GM21619 (cell line): ENCODE results near the gene CATSPERZ.

Experiments
- ATAC-seq: cut with Tn5 transposase; IDR thresholded peaks from one replicate; pipeline ENCODE4 v1.9.1; 2021; ENCODE audit not compliant: unreplicated experiment

The CATSPERZ gene, protein sequence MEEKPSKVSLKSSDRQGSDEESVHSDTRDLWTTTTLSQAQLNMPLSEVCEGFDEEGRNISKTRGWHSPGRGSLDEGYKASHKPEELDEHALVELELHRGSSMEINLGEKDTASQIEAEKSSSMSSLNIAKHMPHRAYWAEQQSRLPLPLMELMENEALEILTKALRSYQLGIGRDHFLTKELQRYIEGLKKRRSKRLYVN

DNA sequence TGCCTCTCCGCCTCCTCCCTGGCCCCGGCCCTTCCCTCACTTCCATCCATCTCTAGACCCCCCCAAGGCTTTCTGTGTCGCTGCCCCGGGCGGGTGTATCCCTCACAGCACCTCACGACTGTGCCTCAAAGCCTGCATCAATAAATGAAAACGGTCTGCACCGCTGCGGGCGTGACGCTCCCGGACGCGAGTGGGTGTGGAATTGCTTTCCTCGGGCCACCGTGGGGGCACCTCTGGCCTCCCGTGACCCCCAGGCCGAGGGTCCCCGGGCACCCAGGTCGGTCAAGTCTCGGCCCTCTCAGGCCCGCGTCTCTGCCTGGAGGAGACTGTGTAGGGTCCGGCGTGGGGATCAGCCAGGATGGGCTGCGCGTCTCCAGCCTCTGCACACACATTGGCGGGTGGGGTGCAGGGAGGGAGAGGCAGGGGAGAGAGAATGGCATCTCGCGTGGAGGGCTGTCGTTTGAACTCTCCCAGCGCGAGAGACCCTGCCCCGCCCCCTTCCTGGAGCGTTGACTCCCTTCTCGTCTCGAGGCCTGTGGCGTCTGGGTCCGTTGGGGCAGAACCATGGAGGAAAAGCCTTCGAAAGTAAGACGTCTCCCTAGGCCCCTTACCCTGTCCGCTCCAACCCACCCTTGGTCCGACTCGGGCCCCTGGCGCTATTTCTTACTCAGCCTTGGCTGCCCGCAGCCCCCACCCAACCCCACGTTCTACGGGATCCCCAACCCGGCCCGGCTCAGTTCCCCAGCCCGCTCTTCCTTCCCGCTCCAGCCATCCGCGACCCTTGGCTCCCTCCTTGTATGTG, at the start of gene CATSPERZ:
TSS of gene CATSPERZ (plus strand) at position 512 of the 802 bp plus-strand sequence. CDS start at position 565, 53 bp downstream.
- no peak for ATAC-seq

DNA sequence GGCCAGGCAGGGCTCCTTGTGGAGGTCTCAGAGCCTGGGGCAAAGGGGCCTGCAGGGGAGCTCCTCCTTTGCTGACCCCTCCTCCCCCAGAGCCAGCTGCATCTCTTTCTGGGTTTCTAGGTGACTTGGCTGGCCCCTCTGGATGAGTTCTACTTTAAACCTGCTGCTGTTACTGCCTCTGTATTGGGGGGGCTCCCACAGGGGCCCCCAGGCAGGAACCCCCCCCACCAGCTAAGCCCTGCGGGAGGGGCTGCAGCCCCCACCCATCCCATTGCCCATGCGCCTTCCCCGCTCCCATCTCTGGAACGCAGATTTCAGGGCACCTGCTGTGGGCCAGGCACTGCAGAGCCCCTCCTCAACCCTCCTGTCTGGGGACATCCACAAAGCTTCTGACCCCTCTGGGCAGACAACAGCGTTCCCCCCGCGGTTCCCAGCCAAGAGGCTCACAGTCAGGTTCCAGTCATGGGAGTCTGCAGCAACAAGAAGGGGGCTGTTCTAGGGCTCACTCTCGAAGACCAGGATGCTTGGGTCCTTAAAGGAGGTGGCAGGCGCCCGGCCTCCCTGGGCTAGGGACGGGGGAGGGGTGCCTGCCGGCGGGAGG, 49.6 kb upstream of the CATSPERZ start:
- ATAC-seq: no peak

DNA sequence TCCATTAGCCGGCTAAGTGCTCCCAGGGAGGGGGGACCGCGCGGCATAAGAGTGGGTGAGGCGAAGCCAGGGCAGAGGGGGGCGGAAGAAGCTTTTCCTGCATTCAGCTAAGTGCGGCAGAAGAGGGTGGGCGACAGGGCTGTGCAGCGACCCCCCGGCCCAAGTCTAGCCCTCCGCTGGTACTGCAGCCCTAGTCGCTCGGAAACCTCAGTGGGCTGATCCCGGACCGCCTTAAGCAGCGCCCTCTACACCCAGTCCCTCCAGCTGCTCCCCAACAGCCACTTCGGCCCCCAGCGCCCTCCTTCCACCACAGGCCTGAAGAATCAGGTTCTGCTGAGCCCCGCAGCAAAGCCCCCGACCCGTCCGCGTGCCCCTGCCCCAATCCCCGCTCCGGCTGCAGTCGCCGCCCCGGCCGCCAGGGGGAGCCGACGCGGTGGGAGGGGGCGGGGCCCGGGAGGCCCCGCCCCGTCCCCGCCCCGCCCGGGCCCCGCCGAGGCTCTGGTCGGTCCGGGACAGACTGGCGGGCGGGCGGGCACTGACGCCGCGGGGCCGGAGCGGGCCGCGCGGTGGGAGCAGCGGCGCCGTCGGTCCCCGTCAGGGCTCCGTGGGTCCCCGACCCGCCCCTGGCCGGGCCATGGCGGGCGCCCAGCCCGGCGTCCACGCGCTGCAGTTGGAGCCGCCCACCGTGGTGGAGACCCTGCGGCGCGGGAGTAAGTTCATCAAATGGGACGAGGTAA, 49.0 kb upstream of the CATSPERZ start, which contains the start of gene PLCB3:
TSS of gene PLCB3 (plus strand) at position 515 of the 737 bp plus-strand sequence. CDS start at position 635, 120 bp downstream.
- ATAC-seq: peak; percentile 32

DNA sequence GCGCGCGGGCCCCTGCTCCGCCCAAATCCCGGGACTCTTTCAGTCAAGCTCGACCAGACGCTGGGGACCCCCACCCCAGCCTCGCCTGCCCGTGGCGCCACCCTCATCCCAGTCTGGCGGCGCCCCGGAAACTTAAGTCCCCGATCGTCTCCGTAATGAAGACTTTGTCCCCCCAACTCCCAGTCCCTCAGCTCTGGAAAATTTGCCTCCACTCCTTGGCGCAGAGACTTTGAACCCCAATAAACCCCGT, 48.5 kb upstream of the CATSPERZ start:
- ATAC-seq: no peak

DNA sequence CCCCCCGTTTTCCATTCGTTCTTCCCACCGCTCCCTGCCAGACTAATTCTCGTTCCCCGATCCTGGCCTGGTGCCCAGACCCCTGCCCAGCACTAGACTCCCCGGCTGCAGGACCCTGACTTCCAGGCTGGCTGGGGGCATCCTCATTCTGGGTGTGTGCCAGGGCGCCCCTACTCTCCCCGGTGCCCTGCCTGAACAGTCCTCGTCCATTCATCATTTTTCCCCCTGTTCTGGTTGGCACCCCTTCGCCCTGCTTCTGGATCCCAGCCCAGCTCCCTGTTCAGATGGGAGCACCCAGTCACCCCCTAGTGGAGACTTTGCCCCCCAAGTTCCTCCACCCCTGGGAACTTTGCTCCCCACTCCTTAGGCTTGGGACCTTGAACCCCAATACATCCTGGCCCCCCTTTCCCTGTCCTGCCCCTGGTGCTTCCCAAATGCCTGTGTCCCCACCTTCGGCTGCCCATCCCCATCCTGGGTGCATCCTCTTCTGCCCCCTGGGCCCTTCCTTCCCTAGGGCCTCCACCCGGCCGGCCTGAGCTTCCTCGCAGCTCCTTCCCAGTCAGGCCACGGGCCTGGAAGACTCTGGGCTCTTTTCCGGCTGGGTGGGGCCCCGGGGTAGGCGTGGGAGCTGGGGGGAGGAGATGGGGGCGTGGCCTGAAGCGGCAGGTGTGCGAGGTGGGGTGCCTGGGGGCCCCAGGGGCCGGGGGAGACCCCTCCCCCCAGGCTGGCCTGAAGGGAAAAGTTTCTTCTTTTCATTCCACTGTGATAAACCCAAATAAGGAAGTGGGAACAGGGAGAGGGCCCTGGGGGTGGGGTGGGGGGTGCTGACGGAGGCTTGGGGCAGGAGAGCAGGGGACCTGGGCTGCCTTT, 47.9 kb upstream of the CATSPERZ start:
- ATAC-seq: no peak

DNA sequence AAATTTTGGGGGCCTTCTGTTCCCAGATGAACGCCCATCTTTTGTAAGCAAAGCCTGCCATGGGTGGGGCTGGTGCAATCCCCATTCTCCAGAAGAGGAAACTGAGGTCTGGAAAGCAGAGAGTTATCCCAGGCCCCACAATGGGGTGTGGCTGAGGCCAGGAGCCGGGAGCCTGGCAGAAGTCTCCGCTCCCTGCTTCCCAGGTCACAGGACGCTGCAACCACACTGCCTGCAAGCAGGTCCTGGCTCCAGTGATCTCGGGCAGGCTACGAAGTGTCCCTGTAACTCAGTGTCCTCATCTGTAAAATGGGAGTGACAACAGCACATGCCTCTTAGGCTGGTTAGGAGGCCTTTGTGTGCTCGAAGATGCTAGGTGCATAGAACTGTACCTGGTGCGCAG, 47.1 kb upstream of the CATSPERZ start:
- ATAC-seq: no peak

DNA sequence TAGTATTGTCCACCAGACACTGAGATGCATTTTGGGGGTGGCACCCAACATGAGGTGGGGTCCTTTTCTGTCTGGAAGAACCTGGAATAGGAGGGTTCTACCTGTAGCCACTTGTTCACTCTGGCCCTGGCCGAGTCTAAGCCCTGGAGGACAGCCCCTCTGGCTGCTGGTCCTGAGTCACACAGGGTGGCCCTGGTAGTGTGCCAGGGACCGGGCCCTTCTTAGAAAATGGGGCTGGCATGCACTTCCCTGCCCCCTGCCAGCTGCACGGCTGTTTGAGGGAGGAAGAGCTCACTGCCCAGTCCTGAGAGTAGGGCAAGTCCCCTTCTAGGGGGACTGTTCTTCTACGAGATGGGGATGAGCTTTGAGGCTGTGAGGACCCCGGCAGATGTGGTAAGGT, 46.7 kb upstream of the CATSPERZ start:
- no peak for ATAC-seq

DNA sequence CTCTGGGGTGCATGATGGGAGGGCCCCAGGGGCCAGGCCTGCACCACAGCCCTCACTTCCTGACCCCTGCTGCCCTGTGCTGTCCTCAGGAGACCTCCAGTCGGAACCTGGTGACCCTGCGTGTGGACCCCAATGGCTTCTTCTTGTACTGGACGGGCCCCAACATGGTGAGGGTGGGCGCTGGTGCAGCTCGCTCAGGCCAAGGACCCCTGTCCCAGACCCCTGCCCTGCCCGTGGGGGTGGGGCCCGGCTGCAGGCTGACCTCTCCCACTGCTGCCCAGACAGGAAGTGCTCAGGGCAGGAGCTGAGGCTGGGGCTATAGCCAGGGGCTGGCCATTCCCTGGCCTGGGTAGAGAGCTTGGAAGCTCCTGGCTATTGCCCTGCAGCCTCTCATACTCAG, 45.8 kb upstream of the CATSPERZ start:
- ATAC-seq: no peak

DNA sequence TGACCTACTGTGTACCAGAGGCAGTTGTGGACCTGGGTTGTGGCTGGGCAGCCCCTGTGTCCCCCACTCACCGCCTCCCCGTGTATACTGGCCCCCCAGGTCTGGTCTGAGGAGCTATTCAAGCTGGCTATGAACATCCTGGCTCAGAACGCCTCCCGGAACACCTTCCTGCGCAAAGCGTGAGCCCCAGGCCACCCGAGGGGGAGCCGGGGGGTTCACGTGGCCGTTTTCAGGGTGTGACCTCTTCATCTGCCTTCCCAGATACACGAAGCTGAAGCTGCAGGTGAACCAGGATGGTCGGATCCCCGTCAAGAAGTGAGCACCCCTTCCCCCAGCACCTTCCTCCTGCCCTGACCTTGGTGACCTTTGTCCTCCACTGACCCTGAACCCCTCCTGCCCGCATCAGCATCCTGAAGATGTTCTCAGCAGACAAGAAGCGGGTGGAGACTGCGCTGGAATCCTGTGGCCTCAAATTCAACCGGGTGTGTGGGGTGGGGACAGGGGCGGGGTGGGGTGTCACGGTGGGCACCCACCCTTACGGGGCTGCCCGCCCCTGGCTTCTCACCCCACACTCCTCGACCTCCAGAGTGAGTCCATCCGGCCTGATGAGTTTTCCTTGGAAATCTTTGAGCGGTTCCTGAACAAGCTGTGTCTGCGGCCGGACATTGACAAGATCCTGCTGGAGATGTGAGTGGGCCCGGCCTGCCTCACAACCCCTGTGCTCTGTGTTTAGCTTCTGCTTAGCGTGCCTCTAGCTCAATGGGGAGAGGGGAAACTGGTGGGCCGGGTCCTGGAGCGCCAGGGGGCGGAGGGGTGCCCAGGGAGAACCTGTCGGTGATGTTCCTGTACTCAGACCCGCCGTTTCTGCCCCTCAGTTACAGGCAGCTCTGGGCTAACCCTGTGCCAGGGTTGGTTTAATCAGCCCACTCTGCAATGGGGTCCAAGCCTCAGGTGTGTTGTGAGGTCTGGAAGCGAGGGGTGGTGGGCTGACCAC, 44.7 kb upstream of the CATSPERZ start:
- no peak for ATAC-seq

DNA sequence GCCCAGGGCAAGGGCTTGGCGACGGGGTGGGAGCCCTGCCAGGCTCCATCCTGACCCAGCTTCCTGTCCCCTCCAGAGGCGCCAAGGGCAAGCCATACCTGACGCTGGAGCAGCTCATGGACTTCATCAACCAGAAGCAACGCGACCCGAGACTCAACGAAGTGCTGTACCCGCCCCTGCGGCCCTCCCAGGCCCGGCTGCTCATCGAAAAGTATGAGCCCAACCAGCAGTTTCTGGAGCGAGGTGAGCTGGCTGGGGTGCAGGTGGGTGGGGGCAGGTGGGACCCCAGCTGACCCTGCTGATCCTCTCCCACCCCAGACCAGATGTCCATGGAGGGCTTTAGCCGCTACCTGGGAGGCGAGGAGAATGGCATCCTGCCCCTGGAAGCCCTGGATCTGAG, 43.9 kb upstream of the CATSPERZ start:
- ATAC-seq: no peak

DNA sequence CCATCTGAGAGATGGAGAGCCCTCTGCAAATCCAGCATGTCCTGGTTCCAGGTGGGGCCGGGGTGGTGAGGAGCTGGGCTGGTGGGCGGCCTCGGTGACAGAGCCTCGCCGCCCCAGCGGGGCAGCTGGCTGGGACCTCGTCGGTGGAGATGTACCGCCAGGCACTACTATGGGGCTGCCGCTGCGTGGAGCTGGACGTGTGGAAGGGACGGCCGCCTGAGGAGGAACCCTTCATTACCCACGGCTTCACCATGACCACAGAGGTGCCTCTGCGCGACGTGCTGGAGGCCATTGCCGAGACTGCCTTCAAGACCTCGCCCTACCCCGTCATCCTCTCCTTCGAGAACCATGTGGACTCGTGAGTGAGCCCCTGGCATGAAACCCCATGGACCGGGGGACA, 41.8 kb upstream of the CATSPERZ start:
- ATAC-seq: no peak

DNA sequence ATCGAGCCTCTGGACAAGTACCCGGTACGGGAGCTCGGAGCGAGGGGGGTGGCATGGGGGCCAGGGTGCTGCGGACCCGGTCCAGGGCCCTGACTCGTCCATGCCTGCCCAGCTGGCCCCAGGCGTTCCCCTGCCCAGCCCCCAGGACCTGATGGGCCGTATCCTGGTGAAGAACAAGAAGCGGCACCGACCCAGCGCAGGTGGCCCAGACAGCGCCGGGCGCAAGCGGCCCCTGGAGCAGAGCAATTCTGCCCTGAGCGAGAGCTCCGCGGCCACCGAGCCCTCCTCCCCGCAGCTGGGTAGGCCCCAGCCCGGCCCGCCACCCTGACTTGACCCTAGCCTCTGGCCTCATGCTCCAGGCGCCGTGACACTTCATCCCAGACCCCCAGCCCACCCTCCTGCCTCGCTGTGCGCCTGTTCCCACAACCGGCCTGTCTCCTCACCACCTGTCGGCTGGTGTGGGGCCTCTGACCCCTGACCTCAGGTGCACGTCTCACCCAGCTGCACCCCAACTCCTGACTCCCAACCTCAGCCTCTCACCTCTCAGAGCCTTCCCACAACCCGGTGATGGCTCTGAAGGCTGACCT, 41.1 kb upstream of the CATSPERZ start:
- ATAC-seq: no peak

DNA sequence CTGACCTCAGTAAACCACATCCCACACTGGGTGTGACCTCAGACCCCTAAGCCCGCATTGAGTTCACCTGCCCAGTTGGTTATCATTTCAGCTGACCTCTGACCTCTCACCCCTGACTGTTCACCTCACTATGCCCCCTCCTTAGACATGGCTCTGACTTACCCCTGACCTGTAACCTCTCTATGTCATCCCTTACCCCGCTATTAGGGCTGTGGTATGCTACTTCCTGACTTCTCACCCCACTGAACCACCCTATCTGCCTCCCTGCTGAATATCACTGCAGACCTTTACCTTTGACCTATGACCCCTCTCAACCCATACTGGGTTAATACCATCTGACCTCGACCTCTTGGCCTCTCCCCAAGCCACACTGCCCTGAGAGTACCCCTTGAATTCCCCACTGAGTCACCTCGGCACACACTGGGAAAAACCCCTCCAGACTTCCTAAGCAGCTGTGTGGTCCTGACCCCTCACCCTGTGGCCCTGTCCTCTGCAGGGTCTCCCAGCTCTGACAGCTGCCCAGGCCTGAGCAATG, 40.6 kb upstream of the CATSPERZ start:
- no peak for ATAC-seq

DNA sequence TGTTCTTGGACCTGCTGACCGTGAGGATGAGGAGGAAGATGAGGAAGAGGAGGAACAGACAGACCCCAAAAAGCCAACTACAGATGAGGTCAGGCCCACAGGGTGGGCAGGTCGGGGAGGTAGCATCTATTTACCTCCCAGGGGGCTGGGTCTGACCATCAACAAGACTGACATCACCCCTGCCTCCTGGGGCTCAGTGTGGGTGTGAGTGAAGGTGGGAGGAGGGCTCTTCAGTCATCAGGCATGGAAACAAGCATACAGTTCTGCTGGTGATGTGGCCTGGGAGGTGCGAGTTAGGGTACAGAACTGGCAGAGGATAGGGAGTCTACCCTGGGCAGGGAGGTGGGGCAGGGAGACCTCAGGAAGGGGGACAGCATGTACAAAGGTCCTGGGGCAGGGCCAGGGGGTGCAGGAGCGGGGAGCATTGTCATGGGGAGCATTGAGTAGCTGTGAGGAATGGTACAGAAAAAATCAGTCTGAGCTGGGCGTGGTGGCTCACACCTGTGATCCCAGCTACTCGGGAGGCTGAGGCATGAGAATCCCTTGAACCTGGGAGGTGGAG, 39.9 kb upstream of the CATSPERZ start:
- no peak for ATAC-seq

DNA sequence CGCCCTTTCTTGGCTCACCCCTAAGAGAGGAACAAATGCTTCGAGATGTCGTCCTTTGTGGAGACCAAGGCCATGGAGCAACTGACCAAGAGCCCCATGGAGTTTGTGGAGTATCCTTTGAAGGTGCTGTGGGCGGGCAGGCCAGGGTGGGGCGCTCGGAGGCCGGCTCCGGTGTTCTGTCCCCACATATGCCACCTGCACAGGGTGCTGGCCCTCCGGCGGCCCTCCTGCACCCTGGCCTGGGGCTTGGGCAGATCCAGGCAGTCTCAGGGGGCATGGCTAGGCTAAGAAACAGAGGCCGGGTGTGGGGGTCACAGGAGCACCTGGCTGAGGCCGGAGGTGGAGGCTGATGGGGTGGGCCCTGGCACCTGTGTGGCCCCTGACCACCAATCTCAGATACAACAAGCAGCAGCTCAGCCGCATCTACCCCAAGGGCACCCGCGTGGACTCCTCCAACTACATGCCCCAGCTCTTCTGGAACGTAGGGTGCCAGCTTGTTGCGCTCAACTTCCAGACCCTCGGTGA, 38.5 kb upstream of the CATSPERZ start:
- no peak for ATAC-seq

DNA sequence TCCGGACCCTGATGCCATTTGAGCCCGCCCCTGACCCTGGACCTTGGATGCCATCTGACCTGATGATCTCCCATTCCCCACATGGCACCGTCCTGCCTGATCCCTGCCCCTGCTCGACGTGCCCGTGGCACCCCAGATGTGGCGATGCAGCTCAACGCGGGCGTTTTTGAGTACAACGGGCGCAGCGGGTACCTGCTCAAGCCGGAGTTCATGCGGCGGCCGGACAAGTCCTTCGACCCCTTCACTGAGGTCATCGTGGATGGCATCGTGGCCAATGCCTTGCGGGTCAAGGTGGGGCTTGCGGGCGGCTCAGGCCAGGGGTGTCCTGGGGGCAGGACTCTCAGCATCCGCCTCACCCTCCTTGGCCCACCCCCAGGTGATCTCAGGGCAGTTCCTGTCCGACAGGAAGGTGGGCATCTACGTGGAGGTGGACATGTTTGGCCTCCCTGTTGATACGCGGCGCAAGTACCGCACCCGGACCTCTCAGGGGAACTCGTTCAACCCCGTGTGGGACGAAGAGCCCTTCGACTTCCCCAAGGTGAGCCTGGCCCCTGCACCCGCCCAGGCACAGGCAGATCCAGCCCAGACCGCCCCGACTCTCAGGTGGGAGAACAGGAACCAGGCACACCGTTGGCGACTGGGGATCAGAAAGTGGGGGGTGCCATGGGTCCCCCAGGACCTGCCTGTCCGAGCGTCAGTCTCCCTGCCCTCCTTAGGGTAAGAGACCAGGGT, 37.7 kb upstream of the CATSPERZ start:
- ATAC-seq: no peak

DNA sequence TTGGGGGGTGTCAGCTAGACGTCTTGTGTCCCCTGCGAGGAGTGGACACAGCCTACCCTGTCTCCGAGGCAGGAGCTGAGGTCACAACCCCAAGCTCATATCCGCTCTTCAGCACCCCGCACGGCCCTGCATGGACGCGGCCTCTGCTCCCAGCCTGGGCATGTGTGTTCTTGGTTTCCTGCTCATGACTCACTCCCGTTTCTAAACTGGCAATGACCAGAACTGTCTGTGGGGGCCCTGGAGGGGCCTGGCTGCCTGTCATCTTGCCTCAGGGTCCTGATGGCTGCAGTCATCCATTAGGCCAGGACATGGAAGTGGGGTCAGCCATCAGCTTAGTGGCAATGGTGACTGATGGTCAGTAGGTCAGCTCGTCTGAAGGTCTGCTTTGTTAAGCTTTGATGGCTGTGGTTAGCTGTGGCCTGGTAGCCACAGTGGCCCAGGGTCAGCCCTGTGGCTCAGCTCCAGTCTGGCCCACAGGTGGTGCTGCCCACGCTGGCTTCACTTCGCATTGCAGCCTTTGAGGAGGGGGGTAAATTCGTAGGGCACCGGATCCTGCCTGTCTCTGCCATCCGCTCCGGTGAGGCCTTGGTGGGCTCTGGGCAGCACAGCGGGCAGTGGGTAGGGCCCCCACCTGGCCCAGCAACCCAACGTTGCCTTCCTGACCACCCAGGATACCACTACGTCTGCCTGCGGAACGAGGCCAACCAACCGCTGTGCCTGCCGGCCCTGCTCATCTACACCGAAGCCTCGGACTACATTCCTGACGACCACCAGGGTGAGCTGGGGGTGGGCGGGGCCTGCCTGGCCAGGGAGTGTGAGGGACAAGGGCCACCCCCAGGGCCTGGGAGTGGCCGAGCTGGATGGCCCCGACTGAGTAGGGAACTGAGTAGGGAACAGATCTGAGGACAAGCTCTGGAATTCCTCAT, 36.9 kb upstream of the CATSPERZ start:
- no peak for ATAC-seq
